Measurements from ENCODE around the gene RNASEH2A. TPM values are rescaled to one million over a fixed set of nuclear protein-coding genes. Genes with fewer than 3 reads are reported as not detected.

Gene RNASEH2A
- total and polyA plus RNA-seq, 2 of the 13 experiments (the other 11 are each of a cell fraction or from before 2014, with no cell fraction given) = 25.1 to 35.8 TPM

DNA sequence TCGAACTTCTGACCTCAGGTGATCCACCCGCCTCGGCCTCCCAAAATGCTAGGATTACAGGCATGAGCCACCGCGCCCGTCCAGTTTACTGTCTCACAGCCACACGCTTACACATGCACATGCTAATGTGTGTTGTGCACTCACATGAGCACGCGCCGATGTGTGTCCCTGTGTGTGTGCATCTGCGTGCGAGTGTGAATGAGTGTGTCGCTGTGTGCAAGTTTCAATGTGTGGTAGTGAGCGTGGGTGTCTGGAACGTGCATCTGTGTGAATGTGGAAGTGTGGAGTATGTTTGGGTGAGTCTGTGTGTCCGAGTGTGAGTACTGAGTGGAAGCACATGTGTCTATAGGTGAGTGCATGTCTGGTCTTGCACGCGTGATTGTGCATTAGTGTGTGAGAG, 36.1 kb downstream of the RNASEH2A start:
- 88% methylated on average over 18 of the region's 18 CpGs for WGBS (ENCODE audit: low lambda C conversion rate)
- H2AFZ ChIP-seq (ENCODE audit: low read length) = no peak overlapping the region
- no peaks in the 10 kb centered on the region for H3K36me3 ChIP-seq (replicated peaks in 1 of 2; ENCODE audit: control insufficient read depth in 1 of 2, insufficient read depth in 2 of 2, low read length in 2 of 2)
- intact Hi-C loops (cut with micrococcal nuclease; ENCODE audit: unreplicated experiment) (no loop called here), in situ Hi-C loops (cut with HindIII; ENCODE audit: extremely low pct_ligation_motif_present, low pct_unique_long_range_greater_than_20kb) (no loop called here)
- no peak overlapping the region for H3K27ac ChIP-seq (ENCODE audit: extremely low read length, insufficient read depth, low read length)
- H3K4me3 ChIP-seq (replicated peaks in 1 of 3; ENCODE audit: insufficient read depth in 1 of 3, low read depth in 2 of 3, low read length in 3 of 3) = no peak overlapping the region
- ChIA-PET CTCF (ENCODE audit: low intra/inter-chr PET ratio, low total read pairs) (no interaction called here), POLR2A (no interaction called here)
- DNase-seq (ENCODE audit: low spot score) = no peak
- no peak overlapping the region for H3K9ac ChIP-seq (ENCODE audit: insufficient read depth, low read depth, low read length)
- H4K20me1 ChIP-seq (ENCODE audit: insufficient read depth, low read length) = no peaks in the 10 kb centered on the region
- H3K4me2 ChIP-seq (ENCODE audit: low read depth, low read length) = no peak overlapping the region
- no peaks in the 10 kb centered on the region; a peak in 1 of 5 replicates for H3K27me3 ChIP-seq (ENCODE audit: control insufficient read depth in 1 of 2, insufficient read depth in 2 of 2, low read length in 2 of 2)
- no peaks in the 10 kb centered on the region for H3K79me2 ChIP-seq (ENCODE audit: insufficient read depth, low read length)
- TF ChIP-seq KDM2A (CRISPR knock-in tag; IDR thresholded peaks at IDR 0.05; ENCODE audit: borderline replicate concordance, low read depth) = no peak
- TF ChIP-seq, protein P1, sequence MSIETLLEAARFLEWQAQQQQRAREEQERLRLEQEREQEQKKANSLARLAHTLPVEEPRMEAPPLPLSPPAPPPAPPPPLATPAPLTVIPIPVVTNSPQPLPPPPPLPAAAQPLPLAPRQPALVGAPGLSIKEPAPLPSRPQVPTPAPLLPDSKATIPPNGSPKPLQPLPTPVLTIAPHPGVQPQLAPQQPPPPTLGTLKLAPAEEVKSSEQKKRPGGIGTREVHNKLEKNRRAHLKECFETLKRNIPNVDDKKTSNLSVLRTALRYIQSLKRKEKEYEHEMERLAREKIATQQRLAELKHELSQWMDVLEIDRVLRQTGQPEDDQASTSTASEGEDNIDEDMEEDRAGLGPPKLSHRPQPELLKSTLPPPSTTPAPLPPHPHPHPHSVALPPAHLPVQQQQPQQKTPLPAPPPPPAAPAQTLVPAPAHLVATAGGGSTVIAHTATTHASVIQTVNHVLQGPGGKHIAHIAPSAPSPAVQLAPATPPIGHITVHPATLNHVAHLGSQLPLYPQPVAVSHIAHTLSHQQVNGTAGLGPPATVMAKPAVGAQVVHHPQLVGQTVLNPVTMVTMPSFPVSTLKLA (IDR thresholded peaks at IDR 0.05) = peak; percentile 50
- no peaks in the 10 kb centered on the region for H3K9me3 ChIP-seq (ENCODE audit: low read length)
- ATAC-seq = no peak
- no peak for FAIRE-seq
- H3K4me1 ChIP-seq (ENCODE audit: insufficient read depth, low read length) = peaks cover 13% of the 10 kb centered on the region
- BruUV-seq (replicated peaks) = no TSS peak

DNA sequence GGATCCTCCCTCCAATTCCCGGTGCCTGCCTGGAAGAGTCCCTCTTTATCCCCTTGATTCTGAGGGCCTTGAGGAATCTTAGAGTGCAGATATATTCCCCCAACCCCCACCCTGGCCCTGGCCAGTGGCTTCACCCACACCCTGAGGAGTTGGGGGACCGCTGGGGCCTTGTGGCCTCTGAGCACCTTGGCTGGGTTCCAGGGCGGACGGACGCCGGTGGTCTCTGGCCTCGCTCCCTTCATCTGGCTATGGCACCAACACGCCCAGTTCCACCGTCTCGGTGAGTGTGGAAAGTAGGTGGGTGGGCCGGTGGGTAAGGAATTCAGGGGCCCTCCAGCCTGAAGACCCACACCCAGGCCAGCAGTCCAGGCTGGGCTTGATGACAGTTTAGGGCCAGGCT, 36.9 kb downstream of the RNASEH2A start:
- no peak overlapping the region for H3K4me3 ChIP-seq (replicated peaks in 1 of 3; ENCODE audit: insufficient read depth in 1 of 3, low read depth in 2 of 3, low read length in 3 of 3)
- H4K20me1 ChIP-seq (ENCODE audit: insufficient read depth, low read length) = no peaks in the 10 kb centered on the region
- intact Hi-C loops (cut with micrococcal nuclease; ENCODE audit: unreplicated experiment) = no loop called here
- in situ Hi-C loops (cut with HindIII; ENCODE audit: extremely low pct_ligation_motif_present, low pct_unique_long_range_greater_than_20kb) = no loop called here
- no TSS peak for BruUV-seq (replicated peaks)
- no peak overlapping the region for H2AFZ ChIP-seq (ENCODE audit: low read length)
- H3K4me2 ChIP-seq (ENCODE audit: low read depth, low read length) = no peak overlapping the region
- FAIRE-seq (no peak), DNase-seq (ENCODE audit: low spot score) (no peak), ATAC-seq (no peak)
- 96% methylated on average over 5 of the region's 11 CpGs for WGBS (ENCODE audit: low lambda C conversion rate)
- ChIA-PET POLR2A (no interaction called here), CTCF (ENCODE audit: low intra/inter-chr PET ratio, low total read pairs) (no interaction called here)
- no peaks in the 10 kb centered on the region for H3K79me2 ChIP-seq (ENCODE audit: insufficient read depth, low read length)
- no peak overlapping the region for H3K9ac ChIP-seq (ENCODE audit: insufficient read depth, low read depth, low read length)
- H3K27ac ChIP-seq (ENCODE audit: extremely low read length, insufficient read depth, low read length) = no peak overlapping the region
- no peaks in the 10 kb centered on the region; a peak in 1 of 5 replicates for H3K27me3 ChIP-seq (ENCODE audit: control insufficient read depth in 1 of 2, insufficient read depth in 2 of 2, low read length in 2 of 2)
- H3K36me3 ChIP-seq (replicated peaks in 1 of 2; ENCODE audit: control insufficient read depth in 1 of 2, insufficient read depth in 2 of 2, low read length in 2 of 2) = no peaks in the 10 kb centered on the region
- H3K9me3 ChIP-seq (ENCODE audit: low read length) = no peaks in the 10 kb centered on the region
- H3K4me1 ChIP-seq (ENCODE audit: insufficient read depth, low read length) = peaks cover 11% of the 10 kb centered on the region
- TF ChIP-seq KDM5B (CRISPR knock-in tag; IDR thresholded peaks at IDR 0.05; ENCODE audit: borderline replicate concordance) = no peak
- TF ChIP-seq, protein P2, sequence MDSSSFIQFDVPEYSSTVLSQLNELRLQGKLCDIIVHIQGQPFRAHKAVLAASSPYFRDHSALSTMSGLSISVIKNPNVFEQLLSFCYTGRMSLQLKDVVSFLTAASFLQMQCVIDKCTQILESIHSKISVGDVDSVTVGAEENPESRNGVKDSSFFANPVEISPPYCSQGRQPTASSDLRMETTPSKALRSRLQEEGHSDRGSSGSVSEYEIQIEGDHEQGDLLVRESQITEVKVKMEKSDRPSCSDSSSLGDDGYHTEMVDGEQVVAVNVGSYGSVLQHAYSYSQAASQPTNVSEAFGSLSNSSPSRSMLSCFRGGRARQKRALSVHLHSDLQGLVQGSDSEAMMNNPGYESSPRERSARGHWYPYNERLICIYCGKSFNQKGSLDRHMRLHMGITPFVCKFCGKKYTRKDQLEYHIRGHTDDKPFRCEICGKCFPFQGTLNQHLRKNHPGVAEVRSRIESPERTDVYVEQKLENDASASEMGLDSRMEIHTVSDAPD (CRISPR knock-in tag; IDR thresholded peaks at IDR 0.05) = no peak
- TF ChIP-seq, protein P3, sequence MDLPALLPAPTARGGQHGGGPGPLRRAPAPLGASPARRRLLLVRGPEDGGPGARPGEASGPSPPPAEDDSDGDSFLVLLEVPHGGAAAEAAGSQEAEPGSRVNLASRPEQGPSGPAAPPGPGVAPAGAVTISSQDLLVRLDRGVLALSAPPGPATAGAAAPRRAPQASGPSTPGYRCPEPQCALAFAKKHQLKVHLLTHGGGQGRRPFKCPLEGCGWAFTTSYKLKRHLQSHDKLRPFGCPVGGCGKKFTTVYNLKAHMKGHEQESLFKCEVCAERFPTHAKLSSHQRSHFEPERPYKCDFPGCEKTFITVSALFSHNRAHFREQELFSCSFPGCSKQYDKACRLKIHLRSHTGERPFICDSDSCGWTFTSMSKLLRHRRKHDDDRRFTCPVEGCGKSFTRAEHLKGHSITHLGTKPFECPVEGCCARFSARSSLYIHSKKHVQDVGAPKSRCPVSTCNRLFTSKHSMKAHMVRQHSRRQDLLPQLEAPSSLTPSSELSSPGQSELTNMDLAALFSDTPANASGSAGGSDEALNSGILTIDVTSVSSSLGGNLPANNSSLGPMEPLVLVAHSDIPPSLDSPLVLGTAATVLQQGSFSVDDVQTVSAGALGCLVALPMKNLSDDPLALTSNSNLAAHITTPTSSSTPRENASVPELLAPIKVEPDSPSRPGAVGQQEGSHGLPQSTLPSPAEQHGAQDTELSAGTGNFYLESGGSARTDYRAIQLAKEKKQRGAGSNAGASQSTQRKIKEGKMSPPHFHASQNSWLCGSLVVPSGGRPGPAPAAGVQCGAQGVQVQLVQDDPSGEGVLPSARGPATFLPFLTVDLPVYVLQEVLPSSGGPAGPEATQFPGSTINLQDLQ (CRISPR knock-in tag; IDR thresholded peaks at IDR 0.05) = no peak
- no peak for TF ChIP-seq ZNF674 (CRISPR knock-in tag; IDR thresholded peaks at IDR 0.05; ENCODE audit: low read depth)
- TF ChIP-seq, protein P4, sequence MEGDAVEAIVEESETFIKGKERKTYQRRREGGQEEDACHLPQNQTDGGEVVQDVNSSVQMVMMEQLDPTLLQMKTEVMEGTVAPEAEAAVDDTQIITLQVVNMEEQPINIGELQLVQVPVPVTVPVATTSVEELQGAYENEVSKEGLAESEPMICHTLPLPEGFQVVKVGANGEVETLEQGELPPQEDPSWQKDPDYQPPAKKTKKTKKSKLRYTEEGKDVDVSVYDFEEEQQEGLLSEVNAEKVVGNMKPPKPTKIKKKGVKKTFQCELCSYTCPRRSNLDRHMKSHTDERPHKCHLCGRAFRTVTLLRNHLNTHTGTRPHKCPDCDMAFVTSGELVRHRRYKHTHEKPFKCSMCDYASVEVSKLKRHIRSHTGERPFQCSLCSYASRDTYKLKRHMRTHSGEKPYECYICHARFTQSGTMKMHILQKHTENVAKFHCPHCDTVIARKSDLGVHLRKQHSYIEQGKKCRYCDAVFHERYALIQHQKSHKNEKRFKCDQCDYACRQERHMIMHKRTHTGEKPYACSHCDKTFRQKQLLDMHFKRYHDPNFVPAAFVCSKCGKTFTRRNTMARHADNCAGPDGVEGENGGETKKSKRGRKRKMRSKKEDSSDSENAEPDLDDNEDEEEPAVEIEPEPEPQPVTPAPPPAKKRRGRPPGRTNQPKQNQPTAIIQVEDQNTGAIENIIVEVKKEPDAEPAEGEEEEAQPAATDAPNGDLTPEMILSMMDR (CRISPR knock-in tag; IDR thresholded peaks at IDR 0.05) = no peak
- no peak for TF ChIP-seq ATF7 (IDR thresholded peaks at IDR 0.05)
- TF ChIP-seq ATF7 (CRISPR knock-in tag; IDR thresholded peaks at IDR 0.05) = no peak
- no peak for TF ChIP-seq REXO4 (CRISPR knock-in tag; IDR thresholded peaks at IDR 0.05; ENCODE audit: borderline replicate concordance)
